ENCODE data around the gene OR5K2. TPM values are rescaled to one million over a fixed set of nuclear protein-coding genes. Genes with fewer than 3 reads are reported as not detected.

OR5K2 gene
- total RNA-seq, 2 donors from 2014 or later, result not detected

Other genes with a start within 250 kb of the OR5K2 start
- not detected for gene OR5H6, start 233.4 kb upstream of the OR5K2 start, total RNA-seq
- not detected for gene OR5H2, start 215.2 kb upstream of the OR5K2 start, total RNA-seq
- not detected for gene OR5K4, start 143.8 kb upstream of the OR5K2 start, total RNA-seq
- gene OR5K3, start 107.0 kb upstream of the OR5K2 start, total RNA-seq, result not detected
- not detected for gene OR5K1, start 34.5 kb upstream of the OR5K2 start, total RNA-seq
- 10 to 100 TPM; 47.5 to 70.9 TPM for gene CLDND1, start 25.2 kb downstream of the OR5K2 start, total RNA-seq
- gene GPR15, start 34.3 kb downstream of the OR5K2 start, total RNA-seq, result 1 to 10 TPM; 2.4 to 6.1 TPM
- gene CPOX, start 95.9 kb downstream of the OR5K2 start, total RNA-seq, result 10 to 100 TPM; 15.6 to 16.3 TPM